Measurements from ENCODE around the gene PRSS22. TPM values are rescaled to one million over a fixed set of nuclear protein-coding genes. Genes with fewer than 3 reads are reported as not detected.

PRSS22 gene
- total RNA-seq, 6 experiments from 2014 or later: not detected

DNA sequence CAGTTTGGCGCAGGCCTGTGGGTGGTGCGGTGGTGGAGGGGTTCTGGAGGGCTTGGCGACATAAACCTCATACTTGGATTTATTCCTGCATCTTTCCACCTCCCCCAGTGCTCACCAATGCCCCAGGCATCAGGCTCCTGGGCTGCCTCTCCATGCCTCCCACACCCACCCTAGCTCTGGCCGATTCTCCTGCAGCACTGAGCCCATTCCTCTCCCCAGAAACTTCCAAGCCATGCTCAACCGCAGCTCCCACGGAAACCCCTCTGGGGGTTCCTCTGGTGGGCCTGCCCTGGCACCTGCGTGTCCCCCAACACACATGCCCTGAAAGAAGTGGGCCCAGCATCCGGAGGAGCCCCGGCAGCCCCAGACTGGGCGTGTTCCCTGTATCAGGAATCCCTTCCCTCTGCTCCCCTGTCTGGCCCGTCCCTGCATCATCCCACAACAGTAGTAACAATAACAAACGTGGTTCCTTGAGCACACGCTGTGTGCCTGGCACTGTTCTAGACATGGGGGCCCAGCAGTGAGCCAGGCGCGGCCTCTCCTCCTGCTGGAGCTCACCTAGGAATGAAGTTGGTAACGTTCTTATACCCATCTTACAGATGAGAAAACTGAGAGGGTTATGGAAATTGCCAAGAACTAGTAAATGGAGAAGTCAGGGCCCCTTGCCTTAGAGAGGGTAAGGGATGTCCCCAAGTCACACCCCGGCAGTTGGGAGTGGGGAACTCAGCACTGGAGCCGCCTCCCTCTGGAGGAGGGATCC is 38.6 kb downstream of the PRSS22 start:
- Mint-ChIP-seq H3K4me3 (no peak overlapping the region), H3K9me3 (no peaks in the 10 kb centered on the region), H3K36me3 (ENCODE audit: low read depth) (no peaks in the 10 kb centered on the region), H3K4me1 (ENCODE audit: low read depth) (no peaks in the 10 kb centered on the region), H3K27ac (no peak overlapping the region), H3K27me3 (ENCODE audit: insufficient read depth) (peaks cover 39% of the 10 kb centered on the region)
- TF ChIP-seq, protein P1, sequence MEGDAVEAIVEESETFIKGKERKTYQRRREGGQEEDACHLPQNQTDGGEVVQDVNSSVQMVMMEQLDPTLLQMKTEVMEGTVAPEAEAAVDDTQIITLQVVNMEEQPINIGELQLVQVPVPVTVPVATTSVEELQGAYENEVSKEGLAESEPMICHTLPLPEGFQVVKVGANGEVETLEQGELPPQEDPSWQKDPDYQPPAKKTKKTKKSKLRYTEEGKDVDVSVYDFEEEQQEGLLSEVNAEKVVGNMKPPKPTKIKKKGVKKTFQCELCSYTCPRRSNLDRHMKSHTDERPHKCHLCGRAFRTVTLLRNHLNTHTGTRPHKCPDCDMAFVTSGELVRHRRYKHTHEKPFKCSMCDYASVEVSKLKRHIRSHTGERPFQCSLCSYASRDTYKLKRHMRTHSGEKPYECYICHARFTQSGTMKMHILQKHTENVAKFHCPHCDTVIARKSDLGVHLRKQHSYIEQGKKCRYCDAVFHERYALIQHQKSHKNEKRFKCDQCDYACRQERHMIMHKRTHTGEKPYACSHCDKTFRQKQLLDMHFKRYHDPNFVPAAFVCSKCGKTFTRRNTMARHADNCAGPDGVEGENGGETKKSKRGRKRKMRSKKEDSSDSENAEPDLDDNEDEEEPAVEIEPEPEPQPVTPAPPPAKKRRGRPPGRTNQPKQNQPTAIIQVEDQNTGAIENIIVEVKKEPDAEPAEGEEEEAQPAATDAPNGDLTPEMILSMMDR (IDR thresholded peaks at IDR 0.05): no peak
- no peak for DNase-seq

DNA sequence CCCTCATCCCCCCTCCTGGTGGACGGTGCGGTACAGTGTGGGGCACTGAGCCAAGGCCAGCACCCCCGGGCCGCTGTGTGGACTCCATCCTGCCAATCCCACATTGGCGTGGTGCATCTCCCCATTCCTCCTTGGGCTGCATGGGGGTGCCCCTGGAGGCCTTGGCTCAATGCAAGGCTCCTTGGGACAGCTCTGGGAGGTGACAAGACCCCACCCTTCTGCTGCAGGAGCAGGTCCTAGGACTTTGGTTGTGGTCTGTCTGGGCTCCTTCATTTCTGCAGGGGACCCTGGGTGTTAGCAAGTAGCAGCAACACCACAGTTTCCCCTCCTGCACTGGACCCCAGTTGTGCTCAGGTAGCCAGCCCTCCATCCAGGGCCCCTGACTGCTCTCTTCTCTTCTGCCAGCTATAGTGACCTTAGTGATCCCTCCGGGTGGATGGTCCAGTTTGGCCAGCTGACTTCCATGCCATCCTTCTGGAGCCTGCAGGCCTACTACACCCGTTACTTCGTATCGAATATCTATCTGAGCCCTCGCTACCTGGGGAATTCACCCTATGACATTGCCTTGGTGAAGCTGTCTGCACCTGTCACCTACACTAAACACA is 39.6 kb downstream of the PRSS22 start:
- H3K27ac Mint-ChIP-seq: no peak overlapping the region
- H3K27me3 Mint-ChIP-seq (ENCODE audit: insufficient read depth): peaks cover 37% of the 10 kb centered on the region
- no peaks in the 10 kb centered on the region for H3K9me3 Mint-ChIP-seq
- H3K36me3 Mint-ChIP-seq (ENCODE audit: low read depth): no peaks in the 10 kb centered on the region
- no peaks in the 10 kb centered on the region for H3K4me1 Mint-ChIP-seq (ENCODE audit: low read depth)
- H3K4me3 Mint-ChIP-seq: no peak overlapping the region
- TF ChIP-seq, protein P1 (IDR thresholded peaks at IDR 0.05): no peak
- DNase-seq: no peak

DNA sequence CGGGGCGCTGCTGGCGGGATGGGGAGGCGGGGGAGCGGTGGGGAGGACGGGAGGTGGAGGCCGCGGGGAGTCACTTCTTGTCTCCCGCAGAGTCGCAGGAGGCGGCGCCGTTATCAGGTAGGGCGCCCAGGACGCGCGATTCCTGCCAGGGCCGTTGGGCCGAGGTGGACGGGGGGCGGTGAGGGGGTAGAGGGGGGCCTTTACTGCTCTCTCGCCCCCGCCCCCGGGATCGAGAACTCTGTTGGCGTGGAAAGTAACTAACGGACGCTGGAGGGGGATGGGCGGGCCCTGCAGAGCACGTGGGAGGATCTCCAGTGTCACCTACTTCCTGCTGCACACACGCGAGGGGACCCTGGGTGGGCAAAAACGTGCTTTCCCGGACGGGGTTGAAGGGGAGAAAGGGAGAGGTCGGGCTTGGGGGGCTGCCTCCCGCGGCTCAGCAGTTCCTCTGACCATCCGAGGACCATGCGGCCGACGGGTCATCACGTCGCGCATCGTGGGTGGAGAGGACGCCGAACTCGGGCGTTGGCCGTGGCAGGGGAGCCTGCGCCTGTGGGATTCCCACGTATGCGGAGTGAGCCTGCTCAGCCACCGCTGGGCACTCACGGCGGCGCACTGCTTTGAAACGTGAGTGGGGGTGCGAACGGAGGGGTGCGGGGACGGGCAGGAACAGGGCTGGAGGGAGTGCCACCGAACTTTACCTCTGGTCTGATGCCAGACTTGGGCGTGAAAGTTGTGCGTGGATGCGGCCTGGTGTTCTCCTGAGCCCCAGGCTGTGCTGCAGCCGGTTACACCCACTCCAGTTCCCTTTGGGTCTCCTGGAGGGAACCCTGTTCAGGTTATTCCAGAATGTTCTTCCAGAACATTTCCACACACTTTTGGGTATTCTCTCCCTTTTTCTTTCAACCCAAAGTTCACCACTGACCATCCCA is 40.4 kb downstream of the PRSS22 start:
- no peaks in the 10 kb centered on the region for H3K4me1 Mint-ChIP-seq (ENCODE audit: low read depth)
- peaks cover 37% of the 10 kb centered on the region for H3K27me3 Mint-ChIP-seq (ENCODE audit: insufficient read depth)
- TF ChIP-seq, protein P1 (IDR thresholded peaks at IDR 0.05): no peak
- no peaks in the 10 kb centered on the region for H3K36me3 Mint-ChIP-seq (ENCODE audit: low read depth)
- no peaks in the 10 kb centered on the region for H3K9me3 Mint-ChIP-seq
- no peak for DNase-seq
- no peak overlapping the region for H3K27ac Mint-ChIP-seq
- no peak overlapping the region for H3K4me3 Mint-ChIP-seq

DNA sequence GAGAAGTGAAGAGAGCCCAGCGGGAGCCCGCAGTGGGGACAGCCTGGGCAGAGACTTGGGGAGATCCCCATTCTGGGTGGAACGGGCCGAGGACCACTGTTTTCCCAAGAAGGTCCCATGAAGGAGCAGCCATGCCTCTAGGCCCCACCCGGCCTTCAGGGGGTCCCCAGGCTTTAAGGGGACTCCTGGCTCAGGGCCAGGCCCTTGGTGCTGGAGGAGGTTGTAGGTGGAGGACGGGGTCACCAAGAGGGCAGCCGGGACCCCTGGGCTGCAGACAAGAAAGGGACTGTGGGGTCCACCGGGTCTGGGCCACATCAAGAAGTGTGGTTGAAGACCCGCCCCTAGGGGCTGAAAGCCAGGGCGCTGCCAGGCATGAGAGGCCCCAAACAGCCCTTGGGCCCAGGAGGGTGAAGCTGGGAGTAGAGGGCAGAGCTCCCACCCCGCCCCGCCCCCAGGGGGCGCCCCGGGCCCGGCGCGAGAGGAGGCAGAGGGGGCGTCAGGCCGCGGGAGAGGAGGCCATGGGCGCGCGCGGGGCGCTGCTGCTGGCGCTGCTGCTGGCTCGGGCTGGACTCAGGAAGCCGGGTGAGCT is 41.1 kb downstream of the PRSS22 start, which contains the start of gene PRSS21:
TSS of gene PRSS21 (plus strand) at position 487 of the 589 bp plus-strand sequence. CDS start at position 519, 32 bp downstream.
- Mint-ChIP-seq H3K9me3 (no peaks in the 10 kb centered on the region), H3K36me3 (ENCODE audit: low read depth) (no peaks in the 10 kb centered on the region), H3K4me3 (no peak within 1 kb of the TSS), H3K27ac (no peak within 1 kb of the TSS), H3K4me1 (ENCODE audit: low read depth) (no peaks in the 10 kb centered on the region), H3K27me3 (ENCODE audit: insufficient read depth) (peaks cover 38% of the 10 kb centered on the region)
- TF ChIP-seq, protein P1 (IDR thresholded peaks at IDR 0.05): peak; percentile 43; the same call in 1 of the 2 replicates
- DNase-seq: no peak

DNA sequence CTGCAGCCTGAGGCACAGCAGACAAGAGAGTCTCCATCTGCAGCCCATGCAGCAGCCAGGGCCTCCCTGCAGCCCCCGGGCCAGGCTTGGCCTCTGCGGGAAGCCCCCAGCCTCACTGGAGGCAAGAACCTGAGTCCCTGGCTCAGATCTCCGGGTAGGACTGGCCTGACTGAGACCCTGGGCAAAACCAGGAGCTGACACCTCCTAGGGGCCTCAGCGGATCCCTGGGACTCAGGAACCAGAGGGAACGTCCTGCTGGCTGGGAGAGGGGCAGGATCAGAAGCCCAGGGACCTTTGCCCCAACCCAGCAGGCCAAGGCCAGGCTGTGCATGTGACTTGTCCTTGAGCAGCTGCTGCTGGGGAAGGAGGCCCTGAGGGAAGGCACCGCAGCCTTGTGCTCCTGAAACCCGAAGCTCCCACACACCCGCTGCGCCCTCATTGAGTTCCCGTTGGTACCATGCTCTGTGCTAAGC is 42.6 kb downstream of the PRSS22 start:
- H3K27ac Mint-ChIP-seq: no peak overlapping the region

More for the DNA sequence above, 42.6 kb downstream of the PRSS22 start:
- H3K36me3 Mint-ChIP-seq (ENCODE audit: low read depth): no peaks in the 10 kb centered on the region
- H3K9me3 Mint-ChIP-seq: no peaks in the 10 kb centered on the region
- DNase-seq: no peak
- H3K4me1 Mint-ChIP-seq (ENCODE audit: low read depth): no peaks in the 10 kb centered on the region
- no peak overlapping the region for H3K4me3 Mint-ChIP-seq
- H3K27me3 Mint-ChIP-seq (ENCODE audit: insufficient read depth): peaks cover 40% of the 10 kb centered on the region
- TF ChIP-seq, protein P1 (IDR thresholded peaks at IDR 0.05): no peak

Data from HFFc6 (cell line).